Measurements from ENCODE around the gene HNF1B. TPM values are rescaled to one million over a fixed set of nuclear protein-coding genes. Genes with fewer than 3 reads are reported as not detected.

Gene HNF1B
- total and polyA plus RNA-seq, 10 of the 15 experiments (the other 5 are each of a cell fraction or from before 2014, with no cell fraction given), result 0.51 to 12.7 (median 1.9) TPM

DNA sequence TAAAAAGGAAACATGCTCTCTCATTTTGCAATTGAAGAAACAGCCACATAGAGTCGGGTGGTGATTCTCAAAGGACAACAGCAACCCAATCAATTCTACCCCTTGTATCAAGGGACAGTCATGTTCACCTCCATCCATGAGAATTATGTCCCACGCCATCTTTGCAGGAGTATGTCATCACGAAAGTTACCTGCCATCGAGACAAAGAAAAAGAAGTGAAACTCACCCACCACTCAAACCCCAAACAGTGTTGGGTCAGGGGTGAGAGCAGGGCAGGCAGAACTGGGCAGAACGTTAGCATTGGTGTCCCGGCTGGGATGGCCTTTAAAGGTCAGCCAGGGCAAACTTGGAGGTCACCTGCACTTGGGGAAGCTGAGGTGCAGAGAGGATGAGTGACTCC lies 24.2 kb upstream of the HNF1B start (continued):
- TF ChIP-seq REST (IDR thresholded peaks at IDR 0.05; ENCODE audit: low read depth, low read length) (no peak), FOXK2 (IDR thresholded peaks at IDR 0.05) (no peak), NBN (IDR thresholded peaks at IDR 0.05) (peak; percentile 56; the same call in 1 of the 2 replicates), EP300 (IDR thresholded peaks at IDR 0.05; ENCODE audit: borderline replicate concordance in 1 of 2, control insufficient read depth in 1 of 2, low read depth in 2 of 2, low read length in 2 of 2) (peak; percentile 78 to 86; a peak in 2 of 4 replicates), RAD51 (IDR thresholded peaks at IDR 0.05) (no peak), PML (IDR thresholded peaks at IDR 0.05; ENCODE audit: low read length) (no peak), CREB1 (IDR thresholded peaks at IDR 0.05; ENCODE audit: low read depth) (no peak), ZSCAN29 (IDR thresholded peaks at IDR 0.05) (no peak), SUZ12 (IDR thresholded peaks at IDR 0.05; ENCODE audit: unreplicated experiment) (no peak), FOXM1 (IDR thresholded peaks at IDR 0.05; ENCODE audit: low read depth, low read length) (no peak), HDAC6 (IDR thresholded peaks at IDR 0.05; ENCODE audit: unreplicated experiment) (no peak), CHD1 (IDR thresholded peaks at IDR 0.05; ENCODE audit: low read depth, low read length) (no peak), SRF (IDR thresholded peaks at IDR 0.05; ENCODE audit: low read depth in 2 of 2, low read length in 2 of 2) (no peak), EED (IDR thresholded peaks at IDR 0.05; ENCODE audit: low read depth) (peak; percentile 44; the same call in 1 of the 2 replicates), STAT1 (conservative IDR thresholded peaks at IDR 0.05) (no peak), DPF2 (IDR thresholded peaks at IDR 0.05) (peak; percentile 90), NR2C2 (IDR thresholded peaks at IDR 0.05; ENCODE audit: borderline replicate concordance, control insufficient read depth, insufficient read length, low read depth) (no peak), ZNF274 (IDR thresholded peaks at IDR 0.05; ENCODE audit: insufficient read depth, insufficient read length) (no peak), HDAC2 (IDR thresholded peaks at IDR 0.05) (no peak), POLR2A (IDR thresholded peaks at IDR 0.05; ENCODE audit: low read depth, low read length) (no peak), POLR2AphosphoS5 (IDR thresholded peaks at IDR 0.05; ENCODE audit: low read length) (no peak), CHD4 (IDR thresholded peaks at IDR 0.05) (no peak), ZBED1 (IDR thresholded peaks at IDR 0.05; ENCODE audit: borderline replicate concordance) (no peak), SP1 (IDR thresholded peaks at IDR 0.05; ENCODE audit: low read depth, low read length) (no peak), TARDBP (IDR thresholded peaks at IDR 0.05; ENCODE audit: borderline replicate concordance) (no peak), ZNF207 (IDR thresholded peaks at IDR 0.05; ENCODE audit: borderline replicate concordance) (no peak), RBBP5 (conservative IDR thresholded peaks at IDR 0.05) (no peak)
- TF ChIP-seq, protein P1, sequence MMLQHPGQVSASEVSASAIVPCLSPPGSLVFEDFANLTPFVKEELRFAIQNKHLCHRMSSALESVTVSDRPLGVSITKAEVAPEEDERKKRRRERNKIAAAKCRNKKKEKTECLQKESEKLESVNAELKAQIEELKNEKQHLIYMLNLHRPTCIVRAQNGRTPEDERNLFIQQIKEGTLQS (IDR thresholded peaks at IDR 0.05; ENCODE audit: borderline replicate concordance, extremely low read depth, low read depth, low read length), result no peak
- TF ChIP-seq, protein P2, sequence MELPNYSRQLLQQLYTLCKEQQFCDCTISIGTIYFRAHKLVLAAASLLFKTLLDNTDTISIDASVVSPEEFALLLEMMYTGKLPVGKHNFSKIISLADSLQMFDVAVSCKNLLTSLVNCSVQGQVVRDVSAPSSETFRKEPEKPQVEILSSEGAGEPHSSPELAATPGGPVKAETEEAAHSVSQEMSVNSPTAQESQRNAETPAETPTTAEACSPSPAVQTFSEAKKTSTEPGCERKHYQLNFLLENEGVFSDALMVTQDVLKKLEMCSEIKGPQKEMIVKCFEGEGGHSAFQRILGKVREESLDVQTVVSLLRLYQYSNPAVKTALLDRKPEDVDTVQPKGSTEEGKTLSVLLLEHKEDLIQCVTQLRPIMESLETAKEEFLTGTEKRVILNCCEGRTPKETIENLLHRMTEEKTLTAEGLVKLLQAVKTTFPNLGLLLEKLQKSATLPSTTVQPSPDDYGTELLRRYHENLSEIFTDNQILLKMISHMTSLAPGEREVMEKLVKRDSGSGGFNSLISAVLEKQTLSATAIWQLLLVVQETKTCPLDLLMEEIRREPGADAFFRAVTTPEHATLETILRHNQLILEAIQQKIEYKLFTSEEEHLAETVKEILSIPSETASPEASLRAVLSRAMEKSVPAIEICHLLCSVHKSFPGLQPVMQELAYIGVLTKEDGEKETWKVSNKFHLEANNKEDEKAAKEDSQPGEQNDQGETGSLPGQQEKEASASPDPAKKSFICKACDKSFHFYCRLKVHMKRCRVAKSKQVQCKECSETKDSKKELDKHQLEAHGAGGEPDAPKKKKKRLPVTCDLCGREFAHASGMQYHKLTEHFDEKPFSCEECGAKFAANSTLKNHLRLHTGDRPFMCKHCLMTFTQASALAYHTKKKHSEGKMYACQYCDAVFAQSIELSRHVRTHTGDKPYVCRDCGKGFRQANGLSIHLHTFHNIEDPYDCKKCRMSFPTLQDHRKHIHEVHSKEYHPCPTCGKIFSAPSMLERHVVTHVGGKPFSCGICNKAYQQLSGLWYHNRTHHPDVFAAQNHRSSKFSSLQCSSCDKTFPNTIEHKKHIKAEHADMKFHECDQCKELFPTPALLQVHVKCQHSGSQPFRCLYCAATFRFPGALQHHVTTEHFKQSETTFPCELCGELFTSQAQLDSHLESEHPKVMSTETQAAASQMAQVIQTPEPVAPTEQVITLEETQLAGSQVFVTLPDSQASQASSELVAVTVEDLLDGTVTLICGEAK (IDR thresholded peaks at IDR 0.05; ENCODE audit: borderline replicate concordance), result no peak
